K562 (cell line): ENCODE measurements around the gene DNAL4. TPM values are rescaled to one million over a fixed set of nuclear protein-coding genes. Genes with fewer than 3 reads are reported as not detected.
A peak's percentile ranks its signal among the peaks of the same experiment; 100 is the strongest.

ENCODE experiments used
- AFF1 ChIP-seq, 2 experiments: fragments of 450-650 bp; IDR thresholded peaks; 2 replicates each; pipeline ENCODE4 v1.6.1; 2018; ENCODE audit warnings: mild to moderate bottlenecking in 2 of 2, low read depth in 1 of 2; ENCODE audit not compliant: partially characterized antibody in 2 of 2
- CXXC5 ChIP-seq: fragments of 250-450 bp; sonication (Bioruptor Pico); IDR thresholded peaks from 2 replicates; pipeline ENCODE4 v1.8.0; 2022; ENCODE audit warnings: inconsistent platforms, mild to moderate bottlenecking, moderate library complexity
- HDAC2 ChIP-seq: fragments of 450-650 bp; IDR thresholded peaks from 2 replicates; pipeline ENCODE4 v1.6.1; 2016; ENCODE audit warnings: mild to moderate bottlenecking
- JUNB ChIP-seq: fragments of 450-650 bp; formaldehyde crosslinking; conservative IDR thresholded peaks from 2 replicates; pipeline ENCODE4 v1.4.0; 2020; ENCODE audit warnings: mild to moderate bottlenecking
- MAX ChIP-seq: sonication (generic); formaldehyde crosslinking; IDR thresholded peaks from 2 replicates; pipeline ENCODE4 v1.9.0; 2022; ENCODE audit warnings: mild to moderate bottlenecking, missing genetic modification reagents
- MAZ ChIP-seq, 2 experiments: fragments of 450-650 bp in 1 of 2; sonication (generic) in 1 of 2; formaldehyde crosslinking; IDR thresholded peaks in 1 of 2; conservative IDR thresholded peaks in 1 of 2; 2 replicates each; pipeline versions ENCODE4 v1.4.0 to v1.5.0; 2020; ENCODE audit warnings: mild to moderate bottlenecking in 1 of 2, missing genetic modification reagents in 1 of 2
- MTA1 ChIP-seq: fragments of 450-650 bp; IDR thresholded peaks from 2 replicates; pipeline ENCODE4 v1.6.1; 2017; ENCODE audit warnings: borderline replicate concordance
- PCBP1 ChIP-seq: fragments of 200-400 bp; formaldehyde crosslinking; IDR thresholded peaks from 2 replicates; pipeline ENCODE4 v1.6.1; 2018; ENCODE audit warnings: mild to moderate bottlenecking, low read depth, low read length; ENCODE audit not compliant: poor library complexity, severe bottlenecking
- POLR2H ChIP-seq: IDR thresholded peaks from 2 replicates; pipeline ENCODE4 v1.6.1; 2016; ENCODE audit warnings: missing genetic modification characterization, low read depth, mild to moderate bottlenecking, control low read depth, missing compliant biosample characterization, moderate library complexity
- PRMT5 ChIP-seq: sonication (generic); formaldehyde crosslinking; IDR thresholded peaks from 2 replicates; pipeline ENCODE4 v1.5.0; 2020; ENCODE audit warnings: missing genetic modification reagents
- PRPF4 ChIP-seq: fragments of 200-400 bp; formaldehyde crosslinking; IDR thresholded peaks from one replicate; pipeline ENCODE4 v1.6.1; 2017; ENCODE audit warnings: low read length, low read depth, mild to moderate bottlenecking; ENCODE audit not compliant: insufficient read depth, poor library complexity, severe bottlenecking
- SMAD4 ChIP-seq: fragments of 250-450 bp; sonication (Bioruptor Pico); conservative IDR thresholded peaks from 2 replicates; pipeline ENCODE4 v1.8.0; 2021; ENCODE audit warnings: inconsistent platforms, mild to moderate bottlenecking, moderate library complexity
- TFAP4 ChIP-seq: sonication (generic); formaldehyde crosslinking; IDR thresholded peaks from 2 replicates; pipeline ENCODE4 v1.8.0; 2022; ENCODE audit warnings: missing genetic modification reagents, mild to moderate bottlenecking, moderate library complexity, borderline replicate concordance
- ZBTB11 ChIP-seq, 3 experiments: fragments of 200-800 bp in 1 of 3; fragments of 250-450 bp in 1 of 3; fragments of 450-650 bp in 1 of 3; sonication (Bioruptor Pico) in 1 of 3; sonication (Bioruptor generic) in 1 of 3; formaldehyde crosslinking in 1 of 3; IDR thresholded peaks; 2 replicates each; pipeline versions ENCODE4 v1.6.1 to v1.8.0; 2016 to 2022; ENCODE audit warnings: mild to moderate bottlenecking in 2 of 3, missing genetic modification characterization in 2 of 3, missing compliant biosample characterization in 1 of 3, moderate library complexity in 1 of 3
- ZBTB43 ChIP-seq: sonication (generic); formaldehyde crosslinking; IDR thresholded peaks from 2 replicates; pipeline ENCODE4 v1.8.0; 2023; ENCODE audit warnings: mild to moderate bottlenecking, missing genetic modification reagents
- ZNF263 ChIP-seq: sonication (generic); formaldehyde crosslinking; IDR thresholded peaks from 2 replicates; pipeline ENCODE4 v1.8.0; 2022; ENCODE audit warnings: mild to moderate bottlenecking, missing genetic modification reagents, borderline replicate concordance
- polyA plus RNA-seq, 8 experiments: library from polyadenylated mRNA; depleted of rRNA in 4 of 8; stranded (reverse) in 5 of 8; unstranded in 3 of 8; fragments of >200 nt; fragmentation: Nextera tagmentation in 2 of 8; fragmentation: Illumina TruSeq in 1 of 8; extraction: Ambion mirVana in 2 of 8; extraction: Trizol in 1 of 8; gene quantifications; 2 replicates each; pipeline versions ENCODE4 v1.2.1 to v1.2.3, GENCODE V29; 2011 to 2014; ENCODE audit warnings: inconsistent platforms in 1 of 8, missing spikeins in 1 of 8
- total RNA-seq, 7 experiments: library from RNA; depleted of rRNA in 6 of 7; stranded (reverse); fragments of >200 nt in 6 of 7; fragmentation: Illumina TruSeq in 2 of 7; extraction: Trizol in 2 of 7; gene quantifications; 2 replicates each; pipeline versions ENCODE4 v1.2.1 to v1.2.3, GENCODE V29; 2011 to 2021; ENCODE audit warnings: low replicate concordance in 1 of 7

The DNAL4 gene
- total and polyA plus RNA-seq, 9 of the 15 experiments (the other 6 are each of a cell fraction or from before 2014, with no cell fraction given) = 0.20 to 9.4 (median 5.2) TPM

GRCh38 chr22:38824585-38824984 is 30.6 kb upstream of the DNAL4 start (continued):
- TF ChIP-seq PRPF4 = no peak
- peak; percentile 88; the same call in 1 of the 2 replicates for TF ChIP-seq PRMT5 (CRISPR knock-in tag)
- TF ChIP-seq CXXC5 (CRISPR knock-in tag) = 0 out of 2 replicates have a peak, but pooled peaks have one; percentile 17
- TF ChIP-seq MAZ (CRISPR knock-in tag; conservative IDR thresholded peaks at IDR 0.05 in 1 of 2, IDR thresholded peaks at IDR 0.05 in 1 of 2) = peak in 1 of 2 experiments; percentile 51; a peak in 1 of 4 replicates
- no peak for TF ChIP-seq MTA1
- no peak for TF ChIP-seq POLR2H (tag)
- TF ChIP-seq HDAC2 = peak; percentile 68
- peak; percentile 25; the same call in 1 of the 2 replicates for TF ChIP-seq TFAP4 (CRISPR knock-in tag)
- TF ChIP-seq AFF1 (IDR thresholded peaks at IDR 0.05; ENCODE audit: low read depth in 1 of 2, partially characterized antibody in 2 of 2) = peak in 1 of 2 experiments; percentile 87
- TF ChIP-seq SMAD4 (CRISPR knock-in tag) = 0 out of 2 replicates have a peak, but pooled peaks have one; percentile 18
- no peak for TF ChIP-seq JUNB (CRISPR knock-in tag)
- TF ChIP-seq MAX (CRISPR knock-in tag) = 0 out of 2 replicates have a peak, but pooled peaks have one; percentile 27
- TF ChIP-seq ZNF263 (CRISPR knock-in tag) = peak; percentile 56; the same call in 1 of the 2 replicates
- TF ChIP-seq ZBTB43 = 0 out of 2 replicates have a peak, but pooled peaks have one; percentile 73
- TF ChIP-seq ZBTB11 (CRISPR knock-in tag; IDR thresholded peaks at IDR 0.05) = 0 out of 6 replicates have a peak, but pooled peaks of 1 of the 3 experiments have one; percentile 32
- no peak for TF ChIP-seq PCBP1
